HepG2 (cell line): Measurements from ENCODE around the gene ZFAND2A.

Experiments
- ARID2 ChIP-seq: sonication (generic); formaldehyde crosslinking; IDR thresholded peaks from 2 replicates; pipeline ENCODE4 v1.8.1; 2022; ENCODE audit warnings: mild to moderate bottlenecking, missing genetic modification reagents, borderline replicate concordance
- CTCF ChIP-seq: sonication (generic); formaldehyde crosslinking; IDR thresholded peaks from 2 replicates; pipeline ENCODE4 v1.5.0; 2020; ENCODE audit warnings: mild to moderate bottlenecking, missing genetic modification reagents, moderate library complexity
- DNMT1 ChIP-seq: sonication (generic); formaldehyde crosslinking; IDR thresholded peaks from 2 replicates; pipeline ENCODE4 v1.5.1; 2020; ENCODE audit warnings: mild to moderate bottlenecking, missing genetic modification reagents
- ELF1 ChIP-seq: sonication (generic); formaldehyde crosslinking; IDR thresholded peaks from 2 replicates; pipeline ENCODE4 v1.4.0; 2020; ENCODE audit warnings: missing genetic modification reagents
- ELK4 ChIP-seq: sonication (generic); formaldehyde crosslinking; IDR thresholded peaks from 2 replicates; pipeline ENCODE4 v1.9.0; 2021; ENCODE audit warnings: missing genetic modification reagents, borderline replicate concordance
- FOXP4 ChIP-seq: sonication (generic); formaldehyde crosslinking; IDR thresholded peaks from 2 replicates; pipeline ENCODE4 v1.4.0; 2020; ENCODE audit warnings: missing genetic modification reagents
- HNRNPLL ChIP-seq: fragments of 200-400 bp; formaldehyde crosslinking; IDR thresholded peaks from 2 replicates; pipeline ENCODE4 v1.6.1; 2017; ENCODE audit warnings: mild to moderate bottlenecking, low read depth, low read length; ENCODE audit not compliant: poor library complexity, severe bottlenecking
- POLR2A ChIP-seq, 2 experiments: IDR thresholded peaks; 2 replicates each; pipeline ENCODE4 v1.6.1; 2011; ENCODE audit warnings: low read depth in 2 of 2, low read length in 2 of 2, mild to moderate bottlenecking in 1 of 2, moderate library complexity in 1 of 2; ENCODE audit not compliant: insufficient read depth in 1 of 2
- POLR2AphosphoS5 ChIP-seq: IDR thresholded peaks from 2 replicates; pipeline ENCODE4 v1.6.1; 2012; ENCODE audit warnings: low read depth, low read length
- SALL2 ChIP-seq: sonication (generic); formaldehyde crosslinking; IDR thresholded peaks from 2 replicates; pipeline ENCODE4 v1.8.1; 2023; ENCODE audit warnings: mild to moderate bottlenecking, missing genetic modification reagents, inconsistent platforms
- ZNF580 ChIP-seq: IDR thresholded peaks from 2 replicates; pipeline ENCODE4 v1.6.1; 2016; ENCODE audit warnings: low read depth, borderline replicate concordance
- ZNF609 ChIP-seq: sonication (generic); formaldehyde crosslinking; IDR thresholded peaks from 2 replicates; pipeline ENCODE4 v1.4.0; 2020; ENCODE audit warnings: mild to moderate bottlenecking, missing genetic modification reagents, borderline replicate concordance

GRCh38 chr7:1181640-1182039, 21.6 kb upstream of the ZFAND2A start:
- TF ChIP-seq ZNF580 (CRISPR knock-in tag) (no peak), HNRNPLL (no peak), ELK4 (CRISPR knock-in tag) (no peak), CTCF (no peak), FOXP4 (CRISPR knock-in tag) (no peak), POLR2A (IDR thresholded peaks at IDR 0.05; ENCODE audit: insufficient read depth in 1 of 2, low read depth in 2 of 2, low read length in 2 of 2) (no peak), ELF1 (CRISPR knock-in tag) (no peak), ZNF609 (no peak), SALL2 (no peak), POLR2AphosphoS5 (no peak), DNMT1 (CRISPR knock-in tag) (no peak), ARID2 (CRISPR knock-in tag) (no peak)
